GM04503 (cell line): ENCODE results near the gene AHNAK.

Experiments used
- DNase-seq: peaks from one replicate; pipeline ENCODE4 v3.0.0-alpha.2; 2012; ENCODE audit warnings: low read depth

The AHNAK gene

DNA sequence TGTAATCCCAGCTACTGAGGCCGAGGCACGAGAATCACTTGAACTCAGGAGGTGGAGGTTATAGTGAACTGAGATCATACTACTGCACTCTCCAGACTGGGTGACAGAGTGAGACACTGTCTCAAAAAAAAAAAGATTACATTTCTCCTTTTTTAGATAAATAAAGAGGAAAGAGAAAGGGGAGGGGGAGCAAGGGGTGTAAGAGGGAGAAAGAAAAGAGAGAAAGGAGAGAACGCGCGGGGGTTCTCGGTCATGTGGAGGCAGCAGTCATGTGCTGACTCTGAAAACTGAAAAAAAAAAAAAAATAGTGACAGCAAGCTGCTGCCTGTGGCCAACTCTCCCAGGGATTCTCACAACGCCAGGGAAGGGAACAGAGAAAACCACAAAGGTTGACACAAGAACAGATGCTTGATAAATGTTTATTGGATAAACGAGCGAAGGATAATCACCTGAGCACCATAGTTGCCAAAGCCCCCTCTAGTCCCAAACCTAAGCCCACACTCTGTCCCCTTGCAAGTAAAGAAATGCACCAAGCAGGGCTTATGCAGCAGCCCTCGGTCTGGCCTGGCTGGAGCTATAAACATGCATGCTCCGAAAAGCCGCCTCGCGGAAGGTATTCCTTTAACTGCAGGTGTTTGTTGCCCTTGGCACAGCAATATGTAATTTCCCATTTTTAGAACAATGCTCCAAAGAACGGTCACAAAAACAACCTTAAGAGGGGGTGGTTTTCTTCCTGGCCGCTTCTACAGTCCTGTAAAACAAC, 113.3 kb downstream of the AHNAK start:
- no peak for DNase-seq

DNA sequence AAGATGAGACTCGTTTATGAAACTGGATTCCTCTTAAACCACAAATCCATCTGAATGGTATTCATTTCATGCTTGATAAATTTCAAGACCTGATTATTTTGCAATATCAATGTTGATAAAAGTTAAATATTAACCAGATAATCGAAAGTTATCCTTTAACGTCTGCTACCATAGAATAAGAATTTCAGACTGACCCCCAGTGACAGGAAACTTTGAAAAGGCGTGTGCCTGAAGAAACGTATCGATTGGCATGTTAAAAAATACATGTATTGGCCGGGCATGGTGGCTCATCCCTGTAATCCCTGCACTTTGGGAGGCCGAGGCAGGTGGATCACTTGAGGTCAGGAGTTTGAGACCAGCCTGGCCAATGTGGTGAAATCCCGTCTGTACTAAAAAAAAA, 113.9 kb downstream of the AHNAK start:
- no peak for DNase-seq

DNA sequence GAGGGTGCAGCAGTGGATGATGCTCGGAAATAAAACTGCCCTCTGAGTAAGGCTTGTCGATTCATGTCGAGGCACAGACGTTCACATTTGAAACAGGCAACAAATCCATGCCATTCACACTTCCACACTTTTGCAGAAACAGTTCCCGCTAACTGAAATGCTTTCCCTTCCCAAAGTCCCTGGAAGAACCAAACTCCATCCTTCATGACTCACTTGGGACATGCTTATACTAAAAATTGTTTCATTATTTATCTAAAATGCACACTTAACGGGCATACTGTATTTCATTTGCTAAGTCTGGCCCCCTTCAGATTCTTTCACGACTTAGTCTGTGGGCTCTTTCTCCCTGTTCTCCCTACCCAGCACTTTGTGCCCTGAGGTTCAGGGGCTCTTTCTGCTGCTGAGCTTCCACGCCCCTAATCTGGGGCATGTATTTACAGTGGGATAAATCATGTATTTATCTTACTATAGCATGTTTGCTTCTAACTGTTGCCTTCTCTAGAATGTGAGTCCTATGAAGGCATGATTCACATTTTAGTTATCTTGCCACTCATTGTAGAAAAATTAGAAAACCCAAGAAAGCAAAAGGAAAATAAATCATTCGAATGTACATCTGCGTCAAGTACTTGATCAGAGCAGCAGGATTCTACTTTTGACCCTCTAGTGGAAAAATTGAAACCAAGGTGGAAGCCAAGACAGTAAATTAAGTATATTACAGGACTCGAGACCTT, 115.3 kb downstream of the AHNAK start:
- peak; percentile 83 for DNase-seq

DNA sequence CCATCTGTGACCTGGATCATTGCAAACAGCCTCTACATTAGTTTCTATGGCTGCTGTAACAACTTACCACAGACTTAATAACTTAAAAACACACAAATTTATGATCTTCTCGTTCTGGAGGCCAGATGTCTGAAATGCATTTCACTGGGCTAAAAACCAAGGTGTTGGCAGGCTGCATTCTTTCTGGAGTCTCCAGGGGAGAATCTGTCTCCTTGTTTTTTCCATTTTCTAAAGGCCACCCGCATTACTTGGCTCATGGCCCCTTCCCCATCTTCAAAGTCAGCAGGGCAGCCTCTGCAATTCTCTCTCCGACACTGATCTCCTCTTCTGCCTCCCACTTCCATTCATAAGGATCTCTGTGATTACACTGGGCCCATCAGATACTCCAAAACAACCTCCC, 116.2 kb downstream of the AHNAK start:
- DNase-seq = peak; percentile 64

DNA sequence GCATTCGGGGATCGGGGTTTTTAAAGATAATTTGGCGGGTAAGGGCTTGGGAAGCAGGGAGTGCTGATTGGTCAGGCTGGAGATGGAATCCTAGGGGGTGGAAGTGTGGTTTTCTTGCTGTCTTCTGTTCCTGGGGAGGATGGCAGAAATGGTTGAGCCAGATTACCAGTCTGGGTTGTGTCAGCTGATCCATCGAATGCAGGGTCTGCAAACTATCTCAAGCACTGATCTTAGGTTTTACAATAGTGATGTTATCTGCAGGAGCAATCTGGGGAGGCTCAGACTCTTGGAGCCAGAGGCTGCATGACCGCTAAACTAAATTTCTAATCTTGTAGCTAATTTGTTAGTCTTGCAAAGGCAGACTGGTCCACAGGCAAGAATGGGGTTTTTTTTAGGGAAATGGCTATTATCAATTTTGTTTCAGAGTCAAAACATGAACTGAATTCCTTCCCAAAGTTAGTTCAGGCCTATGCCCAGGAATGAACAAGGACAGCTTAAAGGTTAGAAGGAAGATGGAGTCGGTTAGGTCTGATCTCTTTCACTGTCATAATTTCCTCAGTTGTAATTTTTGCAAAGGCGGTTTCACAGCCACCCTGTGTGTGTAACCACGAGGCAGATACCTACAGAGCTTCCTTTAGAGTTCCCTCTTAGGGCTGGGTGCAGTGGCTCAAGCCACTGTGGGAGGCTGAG, 117.6 kb downstream of the AHNAK start:
- DNase-seq = no peak

DNA sequence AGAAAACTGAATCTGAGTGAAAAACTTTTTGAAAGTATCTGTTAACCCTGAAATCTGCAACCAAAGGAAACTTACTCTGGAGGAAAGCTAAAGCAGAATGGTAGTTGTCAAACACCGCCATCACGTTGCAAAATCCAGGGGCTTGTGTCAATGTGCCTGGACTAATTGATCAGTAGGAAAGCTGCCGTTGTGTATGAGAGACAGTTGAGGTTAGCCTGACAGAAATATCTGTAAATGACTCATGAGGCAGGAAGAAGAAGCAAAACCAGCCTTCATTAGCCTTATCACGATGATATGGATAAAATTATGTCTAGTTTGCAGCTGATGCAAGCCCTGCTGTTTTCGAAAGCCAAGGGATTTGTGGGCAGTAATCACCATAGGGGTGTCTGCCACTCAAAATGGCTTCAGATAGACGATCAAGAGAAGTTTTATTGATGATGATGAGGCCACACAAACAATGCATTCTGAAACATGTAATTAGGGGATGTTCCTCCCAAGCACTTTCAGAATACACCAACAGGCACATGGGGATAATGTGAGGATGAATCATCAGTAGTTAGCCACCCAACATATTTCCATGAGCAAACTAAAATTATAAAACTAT, 118.9 kb downstream of the AHNAK start:
- DNase-seq = peak; percentile 58

DNA sequence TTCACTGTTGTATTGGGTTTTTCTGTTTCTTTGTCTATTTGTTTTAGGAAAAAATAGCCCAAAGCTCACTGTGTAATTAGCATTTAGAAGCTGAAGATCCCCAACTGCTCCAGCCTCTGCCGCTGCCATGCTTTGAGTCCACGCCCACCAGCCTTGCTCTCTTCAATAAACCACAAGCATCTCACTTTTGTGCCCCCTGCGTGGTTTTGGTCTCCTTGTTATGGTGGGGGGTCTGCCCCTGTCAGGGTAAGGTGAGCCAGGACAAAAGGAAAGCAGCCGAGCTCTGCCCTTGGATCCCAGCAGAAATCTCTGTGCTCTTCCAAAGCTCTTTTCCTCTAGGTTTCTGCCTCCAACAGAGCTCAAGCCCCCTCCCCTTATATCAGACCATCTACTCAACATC, 123.6 kb downstream of the AHNAK start:
- no peak for DNase-seq

DNA sequence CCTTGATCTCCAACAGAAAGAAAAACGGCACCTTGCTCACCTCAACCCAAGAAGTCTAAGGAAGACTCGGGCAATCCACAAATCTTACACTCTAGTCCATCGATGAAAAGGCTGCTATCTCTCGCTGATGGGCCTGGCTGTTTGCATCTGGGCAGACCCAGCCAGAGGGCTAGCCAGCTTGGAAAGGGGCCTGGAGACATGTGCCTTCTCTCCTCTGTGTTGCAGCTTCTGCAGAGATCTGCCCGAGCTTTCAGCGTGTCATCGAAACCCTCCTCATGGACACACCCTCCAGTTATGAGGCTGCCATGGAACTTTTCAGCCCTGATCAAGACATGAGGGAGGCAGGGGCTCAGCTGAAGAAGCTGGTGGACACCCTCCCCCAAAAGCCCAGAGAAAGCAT, 124.6 kb downstream of the AHNAK start:
- DNase-seq = no peak

DNA sequence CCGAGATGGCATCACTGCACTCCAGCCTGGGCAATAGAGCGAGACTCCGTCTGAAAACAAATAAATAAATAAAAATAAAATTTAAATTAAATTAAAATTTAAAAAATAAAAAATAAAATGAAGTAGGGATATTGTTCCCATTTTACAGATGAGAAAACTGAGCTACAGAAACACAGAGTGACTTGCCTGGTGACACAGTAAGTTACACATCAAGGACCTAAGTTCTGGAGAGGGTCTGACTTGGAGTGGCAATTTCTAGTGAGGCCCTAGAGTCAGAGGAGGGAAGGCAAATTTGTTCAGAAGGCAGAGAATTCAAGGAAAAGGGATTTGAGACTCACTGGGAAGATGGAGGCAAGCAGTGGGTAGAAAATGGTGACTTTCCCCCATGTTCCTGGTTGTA, 125.7 kb downstream of the AHNAK start:
- DNase-seq = no peak

DNA sequence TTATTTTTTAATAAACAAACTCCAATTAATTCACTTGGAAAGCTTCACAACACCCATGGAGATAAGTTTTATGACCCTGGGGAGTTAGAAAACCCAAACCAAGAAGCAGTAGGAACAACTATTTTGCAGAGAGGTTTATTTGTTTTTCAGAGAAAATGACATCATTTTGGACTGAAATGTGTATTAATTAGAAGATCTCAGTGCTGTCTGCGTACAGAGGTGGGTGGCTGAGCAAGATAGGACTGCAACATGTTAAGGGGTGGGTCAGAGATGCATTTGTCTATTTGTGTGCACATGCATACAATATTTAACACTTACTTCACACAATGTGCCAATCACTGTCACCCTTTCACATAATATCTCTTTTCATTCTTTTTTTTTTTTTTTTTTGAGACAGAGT, 126.7 kb downstream of the AHNAK start:
- DNase-seq = no peak

DNA sequence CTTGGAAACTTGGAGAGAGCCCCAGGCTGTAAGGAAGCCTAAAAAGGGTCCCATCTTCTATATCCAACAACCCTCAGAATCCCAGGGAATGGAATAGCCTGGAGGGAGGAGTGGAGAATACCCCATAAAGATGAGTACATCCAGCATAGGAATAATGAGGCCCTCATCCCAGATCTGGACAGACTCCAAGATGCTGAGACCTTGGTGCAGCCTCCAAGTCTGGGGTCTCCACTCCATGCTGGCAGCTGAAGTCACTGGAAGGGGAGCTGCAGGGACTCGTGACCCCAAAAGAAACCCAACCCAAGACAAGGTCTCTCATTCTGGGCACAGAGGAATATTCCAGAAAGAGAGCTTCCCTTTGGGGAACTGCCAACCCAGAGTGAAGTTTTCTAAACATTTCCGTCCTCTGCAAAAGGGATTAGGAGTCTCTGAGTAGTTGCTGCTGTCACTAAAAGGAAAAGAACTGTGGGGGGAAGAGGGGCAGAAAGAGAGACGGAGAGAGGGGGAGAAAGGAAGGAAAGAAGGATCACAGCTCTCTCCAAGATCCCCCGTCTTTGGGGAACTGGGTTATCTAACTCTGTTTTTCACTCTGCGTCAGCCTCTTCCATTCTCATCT, 127.2 kb downstream of the AHNAK start:
- DNase-seq = no peak

DNA sequence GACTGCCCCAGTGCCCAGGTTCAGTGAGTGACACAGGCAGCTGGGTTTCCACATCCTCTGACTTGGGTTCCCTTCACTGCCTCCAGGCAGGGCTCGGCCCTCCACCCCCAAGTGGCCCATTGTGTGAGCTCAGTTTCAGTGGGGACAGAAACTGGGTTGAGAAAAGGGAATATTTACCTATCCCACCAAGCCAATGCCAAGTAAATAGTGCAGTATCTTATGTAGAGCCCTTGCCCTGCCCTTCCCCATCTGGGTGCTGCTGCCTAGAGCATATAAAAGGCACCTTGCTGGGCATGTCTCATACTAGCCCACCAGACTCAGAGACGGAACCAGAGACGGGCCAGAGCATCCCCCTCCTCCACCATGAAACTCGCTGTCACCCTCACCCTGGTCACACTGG, 127.9 kb downstream of the AHNAK start, which contains the start of gene SCGB1A1:
Gene SCGB1A1, plus strand, starts transcription at position 301 of the 400 bp plus-strand sequence. Its CDS starts 63 bp downstream, at position 364.
- DNase-seq = no peak

DNA sequence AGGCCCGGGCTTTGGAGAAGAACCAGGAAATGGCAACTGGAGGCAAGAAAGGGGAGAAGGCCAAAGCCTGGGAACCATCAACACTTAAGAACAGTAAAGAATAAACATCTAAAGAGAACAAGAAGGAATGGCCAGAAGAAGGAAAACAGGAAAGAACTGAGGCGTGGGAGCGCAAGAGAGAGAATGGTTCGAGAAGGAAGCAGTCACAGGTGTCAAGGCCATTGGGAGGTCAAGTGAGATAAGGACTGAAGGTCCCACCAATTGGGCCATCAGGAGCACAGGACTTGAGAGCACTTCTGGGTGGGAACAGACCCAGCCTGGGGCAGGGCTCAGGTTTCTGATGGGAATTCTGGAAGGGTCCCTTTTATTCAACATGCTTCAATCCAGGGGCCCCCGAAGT, 128.5 kb downstream of the AHNAK start:
- no peak for DNase-seq

DNA sequence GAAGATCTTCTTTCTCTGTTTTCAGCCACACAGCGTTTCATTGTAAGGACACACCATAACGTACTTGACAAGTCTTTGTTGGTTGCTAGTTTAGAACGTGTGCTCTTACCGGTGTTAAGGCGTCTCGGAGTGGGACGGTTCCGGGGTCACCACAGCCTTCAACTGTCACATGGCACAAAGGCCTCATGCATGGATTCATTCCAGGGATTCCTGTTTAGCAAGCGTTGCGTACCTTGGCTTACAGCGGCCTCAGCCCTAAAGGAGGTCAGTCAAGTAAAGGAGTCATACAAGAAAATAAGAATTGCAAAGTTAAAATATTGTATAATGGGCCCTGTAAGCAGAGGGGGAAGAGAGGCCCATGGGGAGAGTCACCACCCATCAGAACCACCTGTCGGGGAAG, 130.0 kb downstream of the AHNAK start:
- no peak for DNase-seq

DNA sequence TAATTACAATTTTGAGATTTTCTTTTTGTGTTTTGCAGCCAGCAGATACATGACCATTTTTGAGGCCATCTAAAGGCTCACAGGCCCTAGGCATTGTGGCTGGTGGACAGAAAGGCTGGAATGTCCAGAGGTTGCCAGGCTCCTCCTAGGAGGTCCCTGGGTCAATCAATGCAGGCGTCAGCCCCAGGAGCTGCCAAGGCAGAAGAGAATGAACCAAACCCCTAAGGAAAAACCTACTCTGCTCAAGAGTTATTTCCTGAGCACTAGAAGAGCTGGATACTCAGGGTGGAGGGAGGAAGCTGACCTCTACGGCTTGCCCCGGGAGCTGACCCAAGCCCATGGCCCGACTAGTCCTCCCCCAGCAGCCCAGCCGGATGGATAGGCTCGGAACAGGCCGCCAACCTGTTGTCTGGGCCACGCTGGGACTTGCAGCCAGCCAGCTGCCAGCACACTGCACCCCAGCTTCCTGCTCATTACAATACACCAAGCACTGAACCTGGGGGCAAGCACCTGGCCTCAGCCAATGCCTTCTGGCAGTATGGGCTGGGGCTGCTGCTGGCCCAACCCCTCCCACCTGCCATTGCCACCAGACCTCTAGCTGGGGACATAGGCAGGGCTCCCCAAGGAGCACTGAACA, 133.4 kb downstream of the AHNAK start:
- DNase-seq = no peak

DNA sequence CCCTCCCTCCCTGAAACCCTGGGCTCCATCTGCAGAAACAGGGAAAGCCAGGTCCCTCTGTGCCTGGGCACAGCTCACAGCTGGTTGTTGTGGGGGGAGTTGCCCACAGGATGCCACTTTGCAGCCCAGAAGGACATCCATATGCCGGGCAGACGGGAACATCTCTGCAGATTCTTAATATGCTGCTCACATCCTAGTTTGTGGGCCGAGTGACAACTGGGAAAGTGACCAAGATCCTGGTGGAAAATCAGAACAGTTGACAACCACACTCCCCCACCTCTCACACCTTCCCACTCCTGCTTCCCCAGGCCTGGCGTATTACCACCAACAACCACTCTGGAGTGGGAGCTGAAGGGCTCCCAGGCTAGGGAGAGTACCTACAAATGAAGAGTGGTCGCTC, 135.1 kb downstream of the AHNAK start:
- DNase-seq = no peak

DNA sequence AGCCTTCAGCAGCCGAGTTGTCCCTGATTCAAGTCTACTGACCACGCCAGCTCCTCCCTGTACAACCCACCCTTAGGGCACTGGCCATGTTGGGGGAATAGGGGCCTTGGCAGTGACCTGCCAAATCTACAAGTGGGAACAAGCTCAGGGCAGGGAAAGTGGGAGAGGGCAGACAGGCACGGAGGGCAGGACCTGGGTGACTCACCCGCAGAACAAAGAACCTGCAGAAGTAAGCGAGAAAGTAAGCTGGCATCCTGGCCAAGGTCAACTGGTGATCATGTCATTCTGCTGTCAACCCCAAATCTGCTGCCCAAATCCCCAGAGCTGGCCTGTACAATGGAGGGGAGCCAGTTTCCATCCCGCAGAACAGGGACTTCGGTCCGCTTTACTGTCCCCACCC, 135.6 kb downstream of the AHNAK start:
- DNase-seq = no peak

DNA sequence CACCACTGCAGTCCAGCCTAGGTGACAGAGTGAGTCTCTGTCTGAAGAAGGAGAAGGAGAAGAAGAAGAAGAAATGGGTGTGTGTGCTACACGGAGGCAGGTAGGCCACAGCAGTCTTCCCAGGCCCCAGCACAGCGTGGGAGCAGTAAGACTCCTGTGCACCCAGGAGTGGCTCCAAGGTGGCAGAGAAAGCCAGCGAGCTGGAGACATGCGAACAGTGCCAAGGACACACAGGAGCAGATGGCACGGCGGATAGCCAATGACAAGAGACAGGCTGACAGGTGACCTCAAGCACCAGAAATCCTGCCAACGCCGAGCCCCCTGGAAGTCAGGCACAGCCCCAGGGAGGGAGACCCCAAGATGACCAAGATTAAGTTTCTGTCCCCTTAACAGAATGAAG, 136.8 kb downstream of the AHNAK start:
- DNase-seq = no peak

DNA sequence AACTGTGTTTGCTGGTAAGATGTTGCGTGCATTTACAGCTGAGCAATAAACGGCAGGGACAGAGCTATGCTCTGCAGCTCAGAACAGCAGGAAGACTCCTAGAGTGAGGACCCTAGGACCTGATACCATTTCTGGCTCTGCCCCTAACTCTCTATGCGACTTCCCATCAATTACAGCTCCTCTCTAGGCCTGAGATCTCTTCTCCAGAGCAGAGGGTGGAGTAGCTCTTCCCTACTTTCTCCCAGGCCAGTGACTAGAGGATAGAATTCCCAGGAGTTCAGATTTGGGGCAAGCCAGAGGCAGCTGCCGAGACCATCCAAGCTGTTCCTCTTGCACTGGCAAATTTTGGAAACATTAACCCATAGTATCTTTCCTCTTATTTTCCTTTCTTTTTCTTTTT, 140.6 kb downstream of the AHNAK start:
- DNase-seq = no peak

DNA sequence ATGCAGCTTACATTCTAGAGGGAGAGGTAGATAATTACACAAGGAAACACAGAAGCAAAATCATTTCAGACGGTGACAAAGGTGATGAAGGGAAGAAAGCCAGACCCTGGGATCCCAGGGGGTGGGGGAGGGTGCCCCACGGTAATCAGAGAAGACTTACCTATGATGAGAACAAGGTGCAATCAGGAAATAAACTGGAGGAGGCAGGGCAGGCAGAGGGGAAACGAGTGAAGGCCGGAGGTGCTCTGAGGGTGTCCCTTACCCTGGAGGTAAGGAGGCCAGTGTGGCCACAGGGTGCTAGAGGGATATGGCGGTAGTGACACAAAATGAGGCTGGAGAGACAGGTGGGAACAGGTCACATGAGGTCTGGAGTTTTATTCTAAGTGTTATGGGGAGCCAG, 141.7 kb downstream of the AHNAK start:
- DNase-seq = no peak

DNA sequence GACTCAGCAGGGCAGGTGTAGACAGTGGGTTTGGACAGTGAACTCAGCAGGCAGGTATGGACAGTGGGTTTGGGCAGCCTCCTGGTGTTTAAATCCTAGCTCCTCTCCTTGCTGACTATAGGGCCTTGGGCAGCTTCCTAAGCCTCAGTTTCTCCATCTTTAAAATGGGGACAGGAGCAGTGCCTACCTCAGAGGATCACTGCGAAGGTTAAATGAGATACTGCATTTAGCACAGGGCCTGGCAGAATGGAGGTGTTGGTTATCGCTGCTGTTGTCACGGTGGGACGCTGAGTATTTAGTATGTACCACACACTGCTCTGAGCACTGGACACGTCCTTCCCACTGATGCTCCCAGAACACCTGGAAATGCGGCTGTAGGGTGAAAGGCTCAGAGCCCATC, 142.2 kb downstream of the AHNAK start:
- DNase-seq = no peak
